ENCODE measurements around the gene MMP25. TPM values are rescaled to one million over a fixed set of nuclear protein-coding genes. Genes with fewer than 3 reads are reported as not detected.
"Not testable (repeated sequence)": the region's sequence is repeated elsewhere in the genome, so short reads cannot be mapped to it uniquely, and the experiment has no call there.

The MMP25 gene
- total RNA-seq, 1 experiment from 2014 or later: 0.26 TPM

DNA sequence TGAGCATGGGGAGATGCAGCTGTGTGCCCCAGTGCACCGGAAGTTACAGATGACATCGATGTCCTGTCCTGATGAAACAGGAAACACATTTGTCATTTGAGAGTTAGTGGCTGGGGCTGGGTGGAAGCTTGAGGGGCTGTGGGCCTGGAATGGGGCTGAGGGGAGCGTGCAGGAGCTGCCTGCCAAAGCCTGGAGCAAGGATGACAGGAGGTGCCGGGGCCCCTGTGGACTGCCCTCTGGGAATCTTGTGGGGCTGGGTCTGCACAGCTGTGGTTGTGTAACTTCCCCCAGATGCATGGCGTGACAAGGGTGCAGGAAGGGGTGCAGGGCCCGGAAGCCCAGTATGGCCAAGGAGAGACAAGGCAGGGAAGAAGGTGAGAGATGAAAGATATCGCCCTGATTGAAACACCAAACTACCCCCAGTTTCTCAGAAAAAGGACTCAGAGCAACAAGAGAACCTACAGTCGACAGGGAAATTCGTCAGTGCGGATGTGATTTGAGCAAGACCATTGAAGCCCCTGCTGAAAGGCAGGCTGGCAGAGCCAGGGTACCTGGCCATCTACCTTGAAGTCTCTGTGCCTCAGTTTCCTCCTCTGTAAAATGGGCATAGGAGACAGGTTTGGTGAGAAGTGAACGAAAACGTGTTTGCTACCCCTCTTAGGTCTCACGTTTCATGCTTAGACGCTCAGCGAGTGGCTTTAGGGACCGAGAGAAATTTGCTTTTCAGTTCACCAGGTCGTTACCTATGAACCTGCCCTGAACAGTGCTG lies 8.8 kb downstream of the MMP25 start:
- intact Hi-C loops (cut with micrococcal nuclease): no loop called here
- Mint-ChIP-seq H3K4me3 (ENCODE audit: unreplicated experiment) (no peak overlapping the region), H3K36me3 (ENCODE audit: insufficient read depth, unreplicated experiment) (no peaks in the 10 kb centered on the region), H3K4me1 (ENCODE audit: insufficient read depth, unreplicated experiment) (no peaks in the 10 kb centered on the region), H3K27ac (ENCODE audit: low read depth, unreplicated experiment) (no peak overlapping the region), H3K9me3 (ENCODE audit: unreplicated experiment) (no peaks in the 10 kb centered on the region), H3K27me3 (ENCODE audit: insufficient read depth, unreplicated experiment) (peaks cover 22% of the 10 kb centered on the region)
- POLR2A ChIA-PET: interaction anchor here (0.8 kb wide), 1 partner anchor 68 kb away, joined by 3 read pairs; no protein-coding TSS in a partner anchor
- CTCF ChIA-PET: interaction anchor here (0.6 to 1.0 kb wide), 2 partner anchors 24 to 117 kb away, joined by 3 to 5 read pairs; no protein-coding TSS in a partner anchor
- TF ChIP-seq CTCF (IDR thresholded peaks at IDR 0.05; ENCODE audit: unreplicated experiment): no peak
- no TSS peak for BruUV-seq (replicated peaks)
- DNase-seq (ENCODE audit: unreplicated experiment): no peak

DNA sequence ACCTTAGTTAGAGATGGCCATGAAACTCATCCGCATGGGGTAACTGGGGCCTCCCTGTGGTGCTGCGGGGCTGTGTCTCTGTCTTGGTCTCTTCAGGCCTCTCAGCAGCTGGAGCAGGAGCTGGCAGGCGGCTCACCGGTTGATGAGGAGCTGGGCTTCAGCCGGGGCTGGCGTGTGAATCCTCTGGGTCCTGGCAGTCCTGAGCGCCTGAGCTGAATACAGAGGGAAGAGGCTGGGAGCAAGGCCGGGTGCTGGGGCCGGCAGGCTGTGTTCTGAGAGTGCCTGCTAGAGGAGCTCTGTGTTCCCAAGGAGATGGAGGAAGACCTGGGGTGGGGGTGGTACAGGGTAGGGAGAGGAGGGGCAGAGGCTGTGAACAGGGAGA lies 9.4 kb downstream of the MMP25 start:
- intact Hi-C loops (cut with micrococcal nuclease); DNase-seq (ENCODE audit: unreplicated experiment); H3K36me3 Mint-ChIP-seq (ENCODE audit: insufficient read depth, unreplicated experiment); H3K27ac Mint-ChIP-seq (ENCODE audit: low read depth, unreplicated experiment); H3K9me3 Mint-ChIP-seq (ENCODE audit: unreplicated experiment); BruUV-seq (replicated peaks); H3K4me1 Mint-ChIP-seq (ENCODE audit: insufficient read depth, unreplicated experiment); H3K4me3 Mint-ChIP-seq (ENCODE audit: unreplicated experiment): not testable (repeated sequence)
- H3K27me3 Mint-ChIP-seq (ENCODE audit: insufficient read depth, unreplicated experiment): peaks cover 16% of the 10 kb centered on the region
- POLR2A ChIA-PET: interaction anchor here (0.8 kb wide), 1 partner anchor 67 kb away, joined by 3 read pairs; no protein-coding TSS in a partner anchor
- CTCF ChIA-PET: interaction anchor here (0.6 to 1.0 kb wide), 3 partner anchors 24 to 116 kb away, joined by 3 to 5 read pairs (median 3); no protein-coding TSS in a partner anchor

GRCh38 chr16:3056336-3057180 lies 10.2 kb downstream of the MMP25 start:
- Mint-ChIP-seq H3K9me3 (ENCODE audit: unreplicated experiment) (no peaks in the 10 kb centered on the region), H3K36me3 (ENCODE audit: insufficient read depth, unreplicated experiment) (no peaks in the 10 kb centered on the region), H3K4me3 (ENCODE audit: unreplicated experiment) (no peak overlapping the region), H3K4me1 (ENCODE audit: insufficient read depth, unreplicated experiment) (no peaks in the 10 kb centered on the region), H3K27me3 (ENCODE audit: insufficient read depth, unreplicated experiment) (peaks cover 11% of the 10 kb centered on the region), H3K27ac (ENCODE audit: low read depth, unreplicated experiment) (no peak overlapping the region)
- no TSS peak for BruUV-seq (replicated peaks)
- DNase-seq (ENCODE audit: unreplicated experiment): no peak
- no peak for TF ChIP-seq CTCF (IDR thresholded peaks at IDR 0.05; ENCODE audit: unreplicated experiment)
- POLR2A ChIA-PET: interaction anchor here (0.7 kb wide), 1 partner anchor 78 kb away, joined by 3 read pairs; no protein-coding TSS in a partner anchor
- intact Hi-C loops (cut with micrococcal nuclease): no loop called here
- CTCF ChIA-PET: interaction anchor here (0.6 to 2.5 kb wide), 6 partner anchors 9 to 115 kb away, joined by 3 to 11 read pairs (median 3); no protein-coding TSS in a partner anchor

- Mint-ChIP-seq H3K36me3 (ENCODE audit: insufficient read depth, unreplicated experiment) (no peaks in the 10 kb centered on the region), H3K4me1 (ENCODE audit: insufficient read depth, unreplicated experiment) (no peaks in the 10 kb centered on the region), H3K4me3 (ENCODE audit: unreplicated experiment) (no peak overlapping the region), H3K27me3 (ENCODE audit: insufficient read depth, unreplicated experiment) (peaks cover 2% of the 10 kb centered on the region), H3K27ac (ENCODE audit: low read depth, unreplicated experiment) (no peak overlapping the region), H3K9me3 (ENCODE audit: unreplicated experiment) (no peaks in the 10 kb centered on the region)
- ChIA-PET POLR2A (interaction anchor here (1.0 to 3.1 kb wide), 7 partner anchors 12 to 248 kb away, joined by 3 to 47 read pairs (median 9); partner anchors contain the start of genes TIGD7, ZNF213 and ZNF75A), CTCF (interaction anchor here (0.5 to 3.3 kb wide), 15 partner anchors 9 to 114 kb away, joined by 3 to 48 read pairs (median 6); no protein-coding TSS in a partner anchor)
- no peak for DNase-seq (ENCODE audit: unreplicated experiment)
- TF ChIP-seq CTCF (IDR thresholded peaks at IDR 0.05; ENCODE audit: unreplicated experiment): no peak
- intact Hi-C loops (cut with micrococcal nuclease): no loop called here
- no TSS peak for BruUV-seq (replicated peaks)
Observed at GRCh38 chr16:3057181-3058138, 11.1 kb downstream of the MMP25 start.

Measured in MCF 10A (cell line).